ENCODE data around the gene ENPP6. TPM values are rescaled to one million over a fixed set of nuclear protein-coding genes. Genes with fewer than 3 reads are reported as not detected.

Gene ENPP6
- total and polyA plus RNA-seq, 8 donors, result 0.05 to 1.5 (median 0.24) TPM; not detected in 3

DNA sequence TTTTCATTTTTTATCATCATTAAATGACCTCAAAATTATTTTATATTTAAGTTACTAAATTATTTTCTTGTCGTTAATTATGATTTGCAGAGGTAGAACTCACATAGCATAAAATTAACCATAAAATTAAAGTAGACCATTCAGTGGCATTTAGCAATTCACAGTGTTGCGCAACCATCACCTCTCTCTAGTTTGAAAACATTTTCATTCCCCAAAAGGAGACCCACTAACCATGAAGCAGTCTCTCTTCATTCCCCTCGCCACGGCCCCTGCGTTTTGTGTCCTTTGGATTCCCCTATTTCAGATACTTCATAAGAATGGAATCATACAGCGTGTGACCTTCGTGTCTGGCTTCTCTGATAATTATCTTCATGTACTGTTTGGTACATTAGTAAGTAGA is 154.9 kb downstream of the ENPP6 start:
- Histone ChIP-seq H3K36me3 (no peaks in the 10 kb centered on the region), H3K27ac (no peak overlapping the region), H3K9me3 (no peaks in the 10 kb centered on the region), H3K4me1 (peaks cover 0 to 28% (median 16%) of the 10 kb centered on the region in 3 donors), H3K4me3 (no peak overlapping the region), H3K27me3 (no peaks in the 10 kb centered on the region)
- FAIRE-seq, result no peak
- TF ChIP-seq, protein P1, sequence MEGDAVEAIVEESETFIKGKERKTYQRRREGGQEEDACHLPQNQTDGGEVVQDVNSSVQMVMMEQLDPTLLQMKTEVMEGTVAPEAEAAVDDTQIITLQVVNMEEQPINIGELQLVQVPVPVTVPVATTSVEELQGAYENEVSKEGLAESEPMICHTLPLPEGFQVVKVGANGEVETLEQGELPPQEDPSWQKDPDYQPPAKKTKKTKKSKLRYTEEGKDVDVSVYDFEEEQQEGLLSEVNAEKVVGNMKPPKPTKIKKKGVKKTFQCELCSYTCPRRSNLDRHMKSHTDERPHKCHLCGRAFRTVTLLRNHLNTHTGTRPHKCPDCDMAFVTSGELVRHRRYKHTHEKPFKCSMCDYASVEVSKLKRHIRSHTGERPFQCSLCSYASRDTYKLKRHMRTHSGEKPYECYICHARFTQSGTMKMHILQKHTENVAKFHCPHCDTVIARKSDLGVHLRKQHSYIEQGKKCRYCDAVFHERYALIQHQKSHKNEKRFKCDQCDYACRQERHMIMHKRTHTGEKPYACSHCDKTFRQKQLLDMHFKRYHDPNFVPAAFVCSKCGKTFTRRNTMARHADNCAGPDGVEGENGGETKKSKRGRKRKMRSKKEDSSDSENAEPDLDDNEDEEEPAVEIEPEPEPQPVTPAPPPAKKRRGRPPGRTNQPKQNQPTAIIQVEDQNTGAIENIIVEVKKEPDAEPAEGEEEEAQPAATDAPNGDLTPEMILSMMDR (IDR thresholded peaks at IDR 0.05), result no peak
- WGBS, 2 donors, result 86 to 88% methylated on average over 7 of the region's 7 CpGs
- no peak for DNase-seq
- intact Hi-C loops (cut with DNase I), result no loop called here
- ATAC-seq, result no peak

DNA sequence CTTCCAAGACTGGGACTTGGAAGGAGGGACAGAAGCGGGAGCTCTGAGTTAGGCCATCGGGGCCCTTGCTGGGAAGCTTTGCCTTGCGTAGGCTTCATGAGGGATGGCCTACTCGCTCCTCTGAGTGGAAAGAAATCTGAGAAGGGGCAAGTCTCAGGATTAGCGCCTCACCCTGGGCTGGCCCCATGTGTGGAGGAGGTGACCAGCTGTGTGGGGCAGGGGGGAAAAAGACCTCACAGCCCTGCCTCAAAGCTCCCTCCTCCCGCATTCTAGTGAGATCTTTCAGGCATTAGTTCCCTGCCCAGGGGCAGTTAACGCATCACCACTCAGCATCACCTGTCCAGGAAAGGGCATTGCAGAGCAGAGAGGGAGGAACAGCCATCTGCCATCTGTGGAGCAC is 156.1 kb downstream of the ENPP6 start:
- TF ChIP-seq, protein P1 (IDR thresholded peaks at IDR 0.05), result no peak
- Histone ChIP-seq H3K27ac (no peak overlapping the region), H3K4me3 (no peak overlapping the region), H3K4me1 (peaks cover 0 to 19% (median 8%) of the 10 kb centered on the region in 3 donors), H3K27me3 (no peaks in the 10 kb centered on the region), H3K36me3 (no peaks in the 10 kb centered on the region), H3K9me3 (no peaks in the 10 kb centered on the region)
- FAIRE-seq (no peak), ATAC-seq (no peak), DNase-seq (no peak)
- intact Hi-C loops (cut with DNase I), result no loop called here
- WGBS, 2 donors, result 96% methylated on average over 7 of the region's 7 CpGs

DNA sequence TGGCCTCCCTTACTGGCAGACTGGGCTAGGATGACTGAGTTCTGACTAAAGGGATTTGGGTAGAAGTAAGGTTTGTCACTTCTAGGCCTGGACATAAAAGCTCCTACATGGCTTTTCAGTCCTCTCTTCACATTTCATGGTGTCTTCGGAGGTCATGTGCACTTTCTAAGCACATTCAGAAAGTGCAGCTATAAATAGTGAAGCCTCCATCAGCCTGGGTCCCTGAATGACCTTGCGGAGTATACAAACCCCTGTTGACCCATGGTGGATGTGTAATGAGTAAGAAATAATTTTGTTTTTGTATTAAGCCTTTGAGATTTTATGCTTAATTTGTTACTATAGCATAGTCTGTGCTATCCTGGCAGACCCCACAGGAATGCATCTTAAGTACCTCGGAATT is 158.6 kb downstream of the ENPP6 start:
- DNase-seq (no peak), FAIRE-seq (no peak), ATAC-seq (no peak)
- Histone ChIP-seq H3K9me3 (no peaks in the 10 kb centered on the region), H3K4me3 (no peak overlapping the region), H3K4me1 (no peaks in the 10 kb centered on the region), H3K27ac (no peak overlapping the region), H3K36me3 (no peaks in the 10 kb centered on the region), H3K27me3 (no peaks in the 10 kb centered on the region)
- WGBS, 2 donors, result 91% methylated on average over 3 of the region's 3 CpGs
- intact Hi-C loops (cut with DNase I), result no loop called here
- TF ChIP-seq, protein P1 (IDR thresholded peaks at IDR 0.05), result no peak

DNA sequence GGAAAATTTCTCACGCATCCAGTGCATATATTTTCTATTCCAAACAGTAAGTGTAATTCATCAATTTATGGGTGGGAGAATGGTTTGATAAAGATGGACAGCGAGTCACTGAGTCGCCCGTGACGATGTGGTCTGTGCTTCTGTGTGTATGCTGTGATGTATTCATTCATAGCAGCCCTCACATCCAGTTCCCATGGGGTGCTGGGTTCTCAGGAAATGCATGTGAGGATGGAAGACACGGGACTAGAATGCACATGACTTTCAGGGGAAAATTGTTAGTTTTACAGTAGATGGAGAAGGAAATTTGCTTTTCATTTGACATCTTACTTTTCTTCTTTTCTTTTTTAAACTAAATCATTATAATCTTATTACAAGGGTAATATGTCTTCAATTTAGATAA is 159.6 kb downstream of the ENPP6 start:
- no peak for FAIRE-seq

DNA sequence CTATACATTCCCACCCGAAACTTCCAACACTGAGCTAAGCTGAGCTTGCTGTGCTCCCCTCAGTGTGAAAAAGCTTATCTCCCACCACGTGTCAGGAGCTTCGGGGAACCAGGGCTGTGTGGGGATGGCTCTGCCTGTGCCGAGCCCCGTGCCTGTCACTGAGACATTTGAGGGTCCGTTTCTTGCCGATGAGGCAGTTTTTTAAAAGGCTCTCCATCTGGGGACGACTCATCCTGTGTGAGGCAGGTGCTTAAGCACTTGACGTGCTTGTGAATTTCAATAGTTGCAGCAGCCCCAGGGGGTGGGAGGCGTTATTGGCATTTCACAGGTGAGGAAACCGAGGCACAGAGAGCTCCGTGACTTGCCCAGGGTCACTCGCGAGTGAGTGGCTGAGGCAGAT is 160.8 kb downstream of the ENPP6 start:
- intact Hi-C loops (cut with DNase I), result no loop called here
- no peak overlapping the region for H3K27ac ChIP-seq
- H3K36me3 ChIP-seq, result no peaks in the 10 kb centered on the region
- ATAC-seq (no peak), FAIRE-seq (no peak), DNase-seq (no peak)
- TF ChIP-seq, protein P1 (IDR thresholded peaks at IDR 0.05), result no peak
- H3K4me1 ChIP-seq, result no peaks in the 10 kb centered on the region
- no peaks in the 10 kb centered on the region for H3K27me3 ChIP-seq
- H3K4me3 ChIP-seq, result no peak overlapping the region
- WGBS, 2 donors, result 82 to 83% methylated on average over 14 of the region's 14 CpGs
- no peaks in the 10 kb centered on the region for H3K9me3 ChIP-seq

More for the DNA sequence above, 159.6 kb downstream of the ENPP6 start:
- ATAC-seq, result no peak
- no peaks in the 10 kb centered on the region for H3K4me1 ChIP-seq
- no peak overlapping the region for H3K4me3 ChIP-seq
- H3K9me3 ChIP-seq, result no peaks in the 10 kb centered on the region
- no peaks in the 10 kb centered on the region for H3K36me3 ChIP-seq
- intact Hi-C loops (cut with DNase I), result no loop called here
- H3K27me3 ChIP-seq, result no peaks in the 10 kb centered on the region
- no peak for DNase-seq
- TF ChIP-seq, protein P1 (IDR thresholded peaks at IDR 0.05), result no peak
- 94 to 95% methylated on average over 6 of the region's 6 CpGs for WGBS, 2 donors
- H3K27ac ChIP-seq, result no peak overlapping the region
